ENCODE measurements around the gene SH3GL1. TPM values are rescaled to one million over a fixed set of nuclear protein-coding genes. Genes with fewer than 3 reads are reported as not detected.

SH3GL1 gene
- total and polyA plus RNA-seq, 9 of the 15 experiments (the other 6 are each of a cell fraction or from before 2014, with no cell fraction given), result 1.7 to 75.3 (median 25.7) TPM

- TF ChIP-seq TAF9B (IDR thresholded peaks at IDR 0.05; ENCODE audit: partially characterized antibody) (no peak), NELFE (IDR thresholded peaks at IDR 0.05; ENCODE audit: insufficient read depth, insufficient read length) (no peak), RBM22 (IDR thresholded peaks at IDR 0.05; ENCODE audit: low read depth, low read length, poor library complexity, severe bottlenecking) (peak; percentile 47), PTBP1 (IDR thresholded peaks at IDR 0.05; ENCODE audit: low read depth, low read length) (no peak), POLR2G (IDR thresholded peaks at IDR 0.05; ENCODE audit: low read depth, low read length) (peak; percentile 66), RB1 (IDR thresholded peaks at IDR 0.05; ENCODE audit: low read depth) (no peak), CAMTA2 (CRISPR knock-in tag; conservative IDR thresholded peaks at IDR 0.05) (no peak)
Measured at GRCh38 chr19:4365341-4365740, 35.0 kb downstream of the SH3GL1 start (continued).

GRCh38 chr19:4363571-4364304 lies 36.6 kb downstream of the SH3GL1 start:
- WGBS (ENCODE audit: insufficient coverage, low coverage, missing lambda C conversion rate), result 91% methylated on average over 21 of the region's 26 CpGs
- no peak for ATAC-seq
- H2AFZ ChIP-seq (ENCODE audit: low read depth, low read length), result no peak overlapping the region
- no peak for DNase-seq (ENCODE audit: extremely low read depth in 1 of 4, low spot score in 3 of 4)
- H3K79me2 ChIP-seq (ENCODE audit: control insufficient read depth, insufficient read depth, low read length), result peaks cover 19% of the 10 kb centered on the region
- CTCF ChIA-PET (ENCODE audit: low intra/inter-chr PET ratio), result no interaction called here
- BruUV-seq (replicated peaks), result no TSS peak
- H3K27ac ChIP-seq (ENCODE audit: extremely low read depth, low read depth, low read length), result no peak overlapping the region
- peak overlapping the region in 1 of 2 experiments; percentile 48; a peak in 1 of 4 replicates for H3K9ac ChIP-seq (ENCODE audit: insufficient read depth in 1 of 2, low read depth in 2 of 2, low read length in 2 of 2)
- H3K9me1 ChIP-seq (ENCODE audit: control insufficient read depth, insufficient read depth, low read length), result no peaks in the 10 kb centered on the region
- no peak for FAIRE-seq
- in situ Hi-C loops (cut with MboI), result no loop called here
- H3K27me3 ChIP-seq (ENCODE audit: control insufficient read depth in 2 of 2, insufficient read depth in 2 of 2, low read length in 2 of 2), result no peaks in the 10 kb centered on the region
- no peak overlapping the region for H3K4me3 ChIP-seq
- peaks cover 95% of the 10 kb centered on the region; the same call in 2 of the 3 replicates for H3K36me3 ChIP-seq (ENCODE audit: control insufficient read depth, insufficient read depth, low read length)
- no peak overlapping the region for H3K4me2 ChIP-seq (ENCODE audit: insufficient read depth, low read length)
- intact Hi-C loops (cut with micrococcal nuclease), result no loop called here
- H4K20me1 ChIP-seq (replicated peaks; ENCODE audit: control insufficient read depth, insufficient read depth, low read length), result peaks cover 4% of the 10 kb centered on the region; the same call in 1 of the 2 replicates
- H3K9me3 ChIP-seq (replicated peaks; ENCODE audit: control insufficient read depth, insufficient read depth, low read depth, low read length), result no peaks in the 10 kb centered on the region
- peaks cover 4 to 84% of the 10 kb centered on the region in 2 experiments; a peak in 2 of 5 replicates for H3K4me1 ChIP-seq (replicated peaks in 1 of 2; ENCODE audit: control insufficient read depth in 2 of 2, insufficient read depth in 2 of 2, low read length in 2 of 2)
- TF ChIP-seq POLR2G (IDR thresholded peaks at IDR 0.05; ENCODE audit: low read depth, low read length) (peak; percentile 35), C11orf30 (IDR thresholded peaks at IDR 0.05; ENCODE audit: low read depth) (no peak), ZSCAN32 (CRISPR knock-in tag; IDR thresholded peaks at IDR 0.05) (no peak), RBFOX2 (IDR thresholded peaks at IDR 0.05; ENCODE audit: low read depth, low read length) (0 out of 2 replicates have a peak, but pooled peaks have one; percentile 1), FUS (optimal IDR thresholded peaks at IDR 0.05; ENCODE audit: low read depth, low read length) (no peak), ZNF449 (CRISPR knock-in tag; IDR thresholded peaks at IDR 0.05) (no peak)
- TF ChIP-seq, protein P1, sequence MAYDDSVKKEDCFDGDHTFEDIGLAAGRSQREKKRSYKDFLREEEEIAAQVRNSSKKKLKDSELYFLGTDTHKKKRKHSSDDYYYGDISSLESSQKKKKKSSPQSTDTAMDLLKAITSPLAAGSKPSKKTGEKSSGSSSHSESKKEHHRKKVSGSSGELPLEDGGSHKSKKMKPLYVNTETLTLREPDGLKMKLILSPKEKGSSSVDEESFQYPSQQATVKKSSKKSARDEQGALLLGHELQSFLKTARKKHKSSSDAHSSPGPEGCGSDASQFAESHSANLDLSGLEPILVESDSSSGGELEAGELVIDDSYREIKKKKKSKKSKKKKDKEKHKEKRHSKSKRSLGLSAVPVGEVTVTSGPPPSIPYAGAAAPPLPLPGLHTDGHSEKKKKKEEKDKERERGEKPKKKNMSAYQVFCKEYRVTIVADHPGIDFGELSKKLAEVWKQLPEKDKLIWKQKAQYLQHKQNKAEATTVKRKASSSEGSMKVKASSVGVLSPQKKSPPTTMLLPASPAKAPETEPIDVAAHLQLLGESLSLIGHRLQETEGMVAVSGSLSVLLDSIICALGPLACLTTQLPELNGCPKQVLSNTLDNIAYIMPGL (CRISPR knock-in tag; IDR thresholded peaks at IDR 0.05), result no peak
- POLR2A ChIA-PET, result interaction anchor here (1.0 to 4.8 kb wide), 3 partner anchors 9 to 21 kb away, joined by 4 to 29 read pairs (median 5); no protein-coding TSS in a partner anchor

All from K562 (cell line).